Fibroblast of upper back skin (primary cell): ENCODE data around the gene AHDC1.
"Not testable (repeated sequence)": the region's sequence is repeated elsewhere in the genome, so short reads cannot be mapped to it uniquely, and the experiment has no call there.

Experiments
- DNase-seq: peaks from one replicate; pipeline ENCODE4 v3.0.0-alpha.2; 2013

The AHDC1 gene

DNA sequence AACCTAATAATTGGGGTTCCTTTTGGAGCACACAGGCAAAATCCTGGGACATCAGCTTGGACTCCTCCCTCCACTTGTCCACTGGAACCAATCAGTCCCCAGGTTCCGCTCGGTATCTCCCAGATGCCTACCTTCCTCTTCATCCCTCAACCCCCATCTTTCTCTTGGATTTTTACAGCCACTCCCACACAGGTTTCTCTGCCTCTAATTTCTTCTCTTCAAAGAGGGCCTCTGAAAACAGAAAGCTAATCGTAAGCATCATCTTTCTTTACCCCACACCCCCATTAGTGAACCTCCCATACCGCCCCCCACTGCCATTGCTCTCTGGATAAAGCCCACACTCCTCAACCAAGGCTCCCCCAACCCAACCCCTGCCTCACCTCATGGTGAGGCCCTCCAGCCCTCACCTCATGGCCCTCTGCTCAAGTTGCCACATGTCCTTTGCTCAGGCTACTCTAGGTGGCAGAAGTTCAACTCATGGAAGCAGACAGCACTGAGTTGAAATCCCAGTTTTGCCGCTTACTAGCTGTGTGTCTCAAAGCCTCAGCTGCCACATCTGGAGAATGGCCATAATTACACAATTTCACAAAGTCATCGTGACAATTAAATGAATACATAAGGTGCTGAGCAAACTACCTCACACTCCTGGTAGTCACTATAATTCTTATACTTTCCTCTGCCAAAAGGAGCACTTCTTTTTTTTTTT lies 95.8 kb downstream of the AHDC1 start:
- DNase-seq: no peak

DNA sequence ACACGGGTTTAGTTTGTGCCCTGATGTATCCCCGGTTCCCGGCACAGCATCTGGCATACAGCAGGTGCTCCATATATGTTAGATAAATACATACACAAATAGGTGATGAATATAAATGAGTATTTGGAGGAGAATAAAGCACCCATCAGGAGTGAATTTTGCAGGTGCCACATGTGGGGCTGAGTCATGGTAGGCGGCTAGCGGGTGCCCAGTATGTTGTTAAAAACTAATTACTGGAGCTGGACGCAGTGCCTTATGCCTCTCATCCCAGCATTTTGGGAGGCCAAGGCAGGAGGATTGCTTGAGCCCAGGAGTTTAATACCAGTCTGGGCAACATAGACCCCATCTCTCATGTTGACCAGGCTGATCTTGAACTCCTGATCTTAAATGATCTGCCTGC lies 97.2 kb downstream of the AHDC1 start:
- no peak for DNase-seq

DNA sequence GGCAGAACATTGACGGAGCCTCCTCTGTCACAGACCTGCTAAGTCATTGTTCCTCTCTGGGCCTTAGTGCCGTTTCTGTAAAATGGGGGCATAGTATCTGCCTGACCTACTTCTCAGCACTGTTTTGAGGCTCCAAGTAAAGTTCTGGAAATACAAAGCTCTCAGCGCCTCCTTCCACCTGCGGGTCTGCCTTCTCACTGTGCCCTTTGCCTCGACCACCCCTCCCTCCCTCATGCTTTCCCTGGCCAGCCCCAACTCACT lies 98.6 kb downstream of the AHDC1 start:
- DNase-seq: no peak

DNA sequence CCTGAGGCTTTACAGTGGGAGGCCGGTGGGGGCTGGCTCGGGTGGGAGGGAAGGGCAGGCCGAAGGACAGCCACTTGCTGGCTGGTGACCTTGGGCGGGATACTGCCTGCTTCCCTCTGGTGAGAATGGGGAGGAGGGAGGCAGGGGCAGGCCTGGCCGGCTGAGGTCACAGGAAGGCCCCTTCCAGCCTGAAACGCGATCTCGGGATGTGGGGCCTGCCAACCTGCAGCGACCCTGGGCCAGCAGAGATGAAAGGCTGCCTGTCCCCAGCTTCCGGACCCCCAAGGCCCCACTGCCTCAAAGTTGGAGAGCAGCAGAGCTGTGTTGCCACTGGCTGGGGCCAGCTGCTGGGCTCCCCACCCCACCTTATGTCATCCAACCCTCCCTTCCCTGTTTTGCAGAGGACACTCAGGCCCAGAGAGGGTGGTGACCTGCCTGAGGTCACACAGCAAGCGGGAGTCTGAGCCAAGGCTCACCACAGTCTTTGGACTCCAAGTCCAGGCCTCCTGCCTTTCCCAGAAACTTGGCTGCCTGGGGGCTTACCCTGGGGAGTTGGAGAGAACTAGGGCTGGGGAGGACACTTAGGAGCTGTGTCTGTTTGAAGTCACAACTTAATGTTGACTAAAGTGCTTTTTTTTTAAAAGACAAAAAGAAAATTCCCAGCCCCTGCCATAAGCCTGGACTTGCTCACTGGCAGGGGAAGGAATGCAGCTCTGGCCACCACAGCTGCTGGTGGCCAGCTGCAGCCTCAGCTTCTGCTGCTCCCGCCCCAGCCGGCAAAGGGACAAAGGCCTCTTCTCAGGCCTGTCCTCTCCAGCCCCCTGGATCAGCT lies 99.1 kb downstream of the AHDC1 start:
- peak; percentile 43 for DNase-seq

DNA sequence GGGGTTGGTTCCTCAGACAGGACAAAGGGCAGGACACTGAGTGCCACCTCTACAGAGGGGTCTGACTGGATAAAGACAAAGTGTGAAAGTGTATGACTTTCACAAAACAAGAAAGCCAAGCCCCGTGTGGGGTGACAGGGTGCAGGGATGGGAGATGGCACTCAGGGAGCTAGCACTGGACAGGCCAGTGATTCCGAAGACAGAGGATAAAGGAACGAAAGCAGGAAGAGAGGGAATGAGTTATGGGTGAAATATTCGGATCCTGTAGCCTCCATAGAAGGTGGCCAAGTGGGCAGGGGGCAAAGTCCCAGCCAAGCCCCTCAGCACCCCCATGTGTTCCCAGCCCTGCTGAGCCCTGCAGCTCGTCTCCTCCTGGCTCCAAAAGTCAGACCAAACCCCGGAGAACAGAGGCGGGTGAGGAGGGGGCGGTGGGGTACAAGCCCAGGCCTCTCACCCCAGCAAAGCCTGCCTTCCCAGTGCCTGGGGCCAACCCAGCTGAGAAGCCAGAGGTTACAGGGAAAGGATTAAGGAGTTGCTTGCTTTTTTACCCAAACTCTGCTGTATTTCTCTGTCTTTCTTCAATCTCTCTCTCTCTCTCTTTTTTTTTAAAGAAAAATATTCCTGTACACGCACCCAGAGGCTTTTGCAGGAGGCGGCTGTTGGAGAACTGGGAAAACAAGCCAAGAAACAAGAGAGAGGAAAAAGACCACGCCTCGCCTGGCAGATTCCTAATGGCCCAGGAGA lies 99.9 kb downstream of the AHDC1 start:
- DNase-seq: peak; percentile 71

DNA sequence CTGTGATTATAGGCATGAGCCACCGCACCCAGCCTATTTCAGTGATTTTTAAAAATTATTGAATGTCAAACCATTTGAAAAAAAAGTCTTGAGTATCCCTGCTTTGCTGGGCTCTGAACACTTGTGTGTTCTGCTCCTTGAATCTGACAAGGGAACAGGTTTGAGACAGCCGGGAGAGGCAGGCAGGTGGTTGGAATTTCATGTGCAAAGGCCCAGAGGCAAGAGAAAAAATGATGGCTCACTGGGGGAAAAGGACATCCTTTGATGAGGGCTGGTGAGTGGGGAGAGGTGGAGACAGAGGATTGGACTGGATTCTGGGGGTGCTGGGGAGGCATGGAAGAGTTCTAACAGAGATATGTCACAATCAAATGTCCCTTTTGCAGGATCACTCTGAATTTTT lies 100.9 kb downstream of the AHDC1 start:
- no peak for DNase-seq

DNA sequence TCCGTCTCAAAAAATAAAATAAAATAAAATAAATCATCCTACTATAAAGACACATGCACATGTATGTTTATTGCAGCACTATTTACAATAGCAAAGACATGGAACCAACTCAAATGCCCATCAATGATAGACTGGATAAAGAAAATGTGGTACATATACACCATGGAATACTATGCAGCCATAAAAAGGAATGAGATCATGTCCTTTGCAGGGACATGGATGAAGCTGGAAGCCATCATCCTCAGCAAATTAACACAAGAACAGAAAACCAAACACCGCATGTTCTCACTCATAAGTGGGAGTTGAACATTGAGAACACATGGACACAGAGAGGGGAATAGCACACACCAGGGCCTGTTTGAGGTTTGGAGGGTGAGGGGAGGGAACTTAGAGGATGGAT lies 102.8 kb downstream of the AHDC1 start:
- not testable (repeated sequence) for DNase-seq

DNA sequence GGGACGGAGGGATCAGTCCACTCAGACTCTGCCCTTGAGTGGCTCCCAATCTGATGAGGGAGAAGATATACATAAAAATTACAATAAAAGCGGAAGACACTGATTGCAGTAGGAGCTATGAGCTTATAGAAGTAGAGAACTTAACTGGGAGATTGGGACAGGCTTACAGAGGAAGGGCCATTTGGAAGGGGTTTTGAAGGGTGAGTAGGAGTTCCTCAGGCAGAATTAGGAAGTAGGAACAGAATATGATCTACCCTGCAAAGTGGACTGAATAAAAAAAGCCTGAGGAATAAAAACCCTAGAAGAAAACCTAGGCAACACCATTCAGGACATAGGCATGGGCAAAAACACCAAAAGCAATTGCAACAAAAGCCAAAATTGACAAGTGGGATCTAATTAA lies 104.8 kb downstream of the AHDC1 start:
- no peak for DNase-seq

DNA sequence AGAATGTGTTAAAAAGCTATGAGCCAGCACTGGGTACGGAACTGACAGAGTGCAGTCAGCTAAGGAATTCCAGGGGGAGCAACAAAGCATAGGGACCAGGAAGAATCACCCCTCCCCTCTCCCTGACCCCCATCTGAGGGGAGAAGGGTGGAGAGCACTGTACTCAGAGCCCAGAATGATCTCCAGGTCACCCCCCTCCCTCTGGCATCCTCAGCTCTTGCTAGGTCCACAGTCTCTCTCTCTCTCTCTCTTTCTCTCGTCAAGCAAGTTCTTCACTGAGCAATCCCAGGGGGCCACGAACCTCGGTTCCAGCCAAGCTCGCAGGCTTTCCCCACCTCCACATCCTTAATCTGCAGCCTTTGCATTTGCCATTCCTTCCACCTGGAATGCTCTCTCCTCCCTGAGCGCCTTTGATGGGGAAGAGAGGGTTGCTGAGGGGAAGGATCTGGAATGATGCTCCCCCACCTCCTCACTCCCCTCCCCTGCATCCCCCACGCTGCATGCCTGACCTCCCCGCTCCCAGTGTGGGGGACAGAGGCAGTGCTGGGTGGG lies 107.3 kb downstream of the AHDC1 start:
- peak; percentile 82 for DNase-seq

DNA sequence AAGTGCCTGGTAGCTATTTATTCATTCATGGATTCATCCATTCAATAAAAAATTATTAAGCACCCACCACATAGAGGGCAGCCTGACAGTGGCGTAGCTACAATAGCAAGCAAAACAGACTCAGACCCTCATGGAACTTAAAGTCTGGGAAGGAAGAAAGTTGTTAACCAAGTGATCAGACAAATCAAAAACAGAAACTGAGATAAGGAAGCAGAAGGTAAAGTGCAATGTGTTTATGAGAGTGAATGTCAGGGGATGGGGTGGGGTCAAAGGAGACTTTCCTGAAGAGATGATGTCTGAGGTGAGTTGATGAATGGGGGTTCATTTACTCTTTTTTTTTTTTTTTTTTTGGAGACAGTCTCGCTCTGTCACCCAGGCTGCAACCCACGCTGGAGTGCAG lies 111.1 kb downstream of the AHDC1 start:
- no peak for DNase-seq

DNA sequence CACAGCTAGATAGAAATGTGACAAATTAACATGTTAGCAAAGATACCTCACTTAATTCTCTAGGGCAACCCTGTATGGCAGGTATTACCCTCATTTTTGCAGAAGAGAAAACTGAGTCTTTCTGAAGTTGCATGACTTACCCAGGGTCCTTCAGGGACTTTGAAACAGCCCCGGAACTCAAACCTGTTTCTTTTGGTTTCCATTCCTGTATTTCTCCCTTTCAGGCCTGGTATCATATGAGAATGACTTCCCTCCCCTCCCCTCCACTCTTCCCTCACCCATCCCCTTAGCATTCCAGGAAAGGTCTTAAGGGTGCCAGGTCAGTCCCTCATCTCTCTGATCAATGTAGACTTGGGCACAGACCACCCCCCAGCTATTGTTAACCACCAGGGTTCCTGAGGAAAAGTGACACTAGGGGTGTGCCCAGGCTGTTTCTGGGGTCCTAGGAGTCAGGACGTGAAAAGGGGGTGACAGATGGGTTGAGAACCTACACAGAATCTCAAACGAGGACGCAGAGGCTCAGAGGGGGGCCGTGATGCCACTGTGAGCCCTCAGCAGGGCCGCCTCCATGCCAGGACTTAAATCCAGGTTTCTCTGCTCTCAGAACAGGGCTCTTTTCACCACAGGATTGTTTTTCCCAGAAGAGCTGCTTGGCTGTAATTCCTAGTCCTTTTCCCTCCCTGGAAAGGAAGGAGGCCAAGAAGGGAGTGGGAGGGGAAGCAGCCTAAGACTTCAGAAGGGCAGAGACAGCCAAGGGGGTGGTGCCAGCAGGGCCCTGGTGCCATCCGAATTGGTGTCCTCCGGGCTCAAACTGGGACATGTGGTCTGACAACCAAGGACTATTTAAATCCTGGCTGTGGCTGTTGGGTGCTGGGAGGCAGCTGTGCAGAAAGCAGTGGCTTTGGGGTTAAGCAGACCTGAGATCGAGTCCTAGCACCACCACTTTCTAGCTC lies 111.9 kb downstream of the AHDC1 start:
- DNase-seq: no peak

DNA sequence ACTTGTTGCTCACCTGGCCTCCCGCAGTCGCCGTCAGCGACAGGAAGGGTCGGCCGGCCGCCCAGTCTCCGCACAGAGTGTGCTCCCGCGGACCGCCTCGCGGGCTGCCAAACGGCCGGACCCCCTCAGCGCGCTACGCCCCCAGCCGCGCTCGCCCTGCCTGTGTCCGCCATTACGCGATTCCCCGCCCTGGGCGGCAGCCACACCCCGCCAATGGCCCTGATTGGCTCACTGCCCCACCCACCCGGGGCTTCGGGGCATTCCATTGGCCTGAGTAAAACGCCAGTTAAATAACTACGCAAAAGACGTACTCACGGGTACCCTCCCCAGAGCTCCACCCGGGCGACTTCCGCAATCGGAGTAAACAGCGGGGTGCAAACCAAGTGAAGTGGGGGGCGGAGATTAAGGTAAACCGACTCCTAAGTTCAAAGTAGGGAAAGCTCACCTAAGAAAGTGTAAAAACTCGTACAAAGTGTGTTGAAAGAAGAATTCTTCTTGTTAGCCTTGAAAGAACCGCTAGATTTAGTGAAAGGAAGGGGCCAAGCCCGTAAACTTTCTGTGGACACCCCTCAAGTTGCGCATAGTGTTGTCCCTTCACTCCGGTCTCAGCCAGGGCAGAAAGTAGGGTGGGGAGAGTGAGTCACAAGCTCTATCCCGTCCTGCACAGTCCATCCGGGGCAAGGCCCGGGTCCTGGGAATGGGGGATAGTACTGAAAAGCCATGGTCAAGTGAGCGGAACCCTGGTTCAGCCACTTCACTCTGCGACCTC lies 113.8 kb downstream of the AHDC1 start, which contains the start of gene WASF2:
Gene WASF2, minus strand, starts transcription at position 195 of the 769 bp plus-strand sequence. CDS start 61,277 bp downstream, outside the sequence.
- DNase-seq: peak; percentile 97

DNA sequence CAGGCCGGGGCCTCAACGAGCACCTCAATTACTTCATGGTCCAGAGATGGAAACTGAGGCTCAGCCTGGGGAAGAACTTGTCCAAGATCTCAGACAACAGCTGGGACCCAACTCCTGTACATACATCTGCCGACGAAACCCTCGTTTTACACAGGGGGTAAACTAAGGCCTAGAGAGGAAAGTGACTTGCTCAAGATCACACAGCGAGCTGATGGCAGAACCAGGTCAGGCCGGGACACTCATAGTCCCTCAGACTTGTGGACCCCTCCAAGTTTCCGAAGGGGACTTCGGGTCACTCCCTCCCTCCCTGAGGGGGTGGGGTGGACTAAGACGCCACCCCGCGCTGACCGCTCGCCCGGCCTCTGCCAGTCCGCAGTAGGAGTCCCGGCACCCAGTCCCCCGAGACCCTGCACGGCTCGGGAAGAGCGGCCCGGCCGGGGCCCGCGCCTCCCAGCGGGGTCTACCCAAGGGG lies 114.4 kb downstream of the AHDC1 start:
- DNase-seq: no peak

DNA sequence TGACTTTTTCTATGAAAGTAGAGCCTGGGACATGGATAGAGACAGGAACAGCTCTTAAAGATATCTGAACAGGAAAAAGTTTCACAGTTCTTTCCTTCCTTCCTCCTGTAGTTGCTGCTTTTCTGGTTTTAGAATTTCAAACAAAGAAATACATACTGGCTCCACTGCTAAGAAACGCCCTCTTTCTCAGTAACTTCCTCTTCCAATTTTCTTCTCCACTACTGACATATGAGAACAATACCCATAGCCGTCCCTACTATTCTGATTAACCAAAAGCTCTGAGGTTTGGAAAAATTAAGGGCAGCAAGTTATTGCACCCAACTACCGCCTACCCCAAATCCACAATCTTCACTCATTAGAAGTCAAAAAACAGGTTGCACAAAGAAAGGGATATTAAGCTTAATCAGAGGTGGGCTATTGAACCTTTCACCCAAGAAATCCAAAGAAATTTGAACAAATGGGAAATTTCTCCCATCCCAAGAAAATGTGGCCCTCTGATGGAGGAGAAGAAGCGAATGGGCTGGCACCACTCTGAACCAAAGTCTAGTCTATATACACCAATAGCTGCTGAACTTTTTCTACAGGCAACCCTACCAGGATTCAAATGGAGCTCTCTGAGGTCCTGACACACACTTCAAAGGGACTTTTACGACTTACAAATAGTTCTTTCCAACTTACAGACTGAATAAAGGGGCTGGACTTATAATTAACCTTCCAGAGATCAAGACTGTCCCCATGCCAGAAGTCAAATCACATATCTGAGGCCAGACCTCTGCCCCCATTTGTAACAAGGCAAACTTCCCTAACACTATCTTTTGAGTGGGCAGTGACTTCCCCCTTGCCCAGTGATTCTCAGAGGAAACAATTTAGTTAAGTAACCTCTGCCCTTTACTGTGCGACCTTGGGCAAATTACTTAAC lies 115.7 kb downstream of the AHDC1 start:
- no peak for DNase-seq

DNA sequence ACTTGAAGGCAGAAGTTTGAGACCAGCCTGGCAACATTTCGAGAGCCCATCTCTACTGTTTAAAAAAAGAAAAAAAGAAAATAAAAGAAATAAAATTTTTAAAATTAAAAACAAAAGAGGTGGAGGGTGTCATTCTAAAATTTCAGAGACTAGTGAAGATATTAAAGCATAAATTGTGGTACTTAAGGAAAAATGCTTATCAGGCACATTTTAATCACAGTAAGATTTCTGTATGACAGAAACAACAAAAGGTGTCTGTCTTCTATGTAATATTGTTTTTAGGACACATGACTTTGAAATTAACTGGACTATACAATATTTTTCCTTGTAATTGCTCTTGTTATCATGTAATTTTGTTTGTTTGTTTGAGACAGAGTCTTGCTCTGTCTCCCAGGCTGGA lies 118.6 kb downstream of the AHDC1 start:
- no peak for DNase-seq
